GM19395 (cell line): ENCODE results near the gene OR2J1.
"Not testable (repeated sequence)": the region's sequence is repeated elsewhere in the genome, so short reads cannot be mapped to it uniquely, and the experiment has no call there.

Experiments
- ATAC-seq: cut with Tn5 transposase; IDR thresholded peaks from one replicate; pipeline ENCODE4 v1.9.1; 2021; ENCODE audit warnings: mild to moderate bottlenecking, moderate library complexity; ENCODE audit not compliant: unreplicated experiment

The OR2J1 gene

DNA sequence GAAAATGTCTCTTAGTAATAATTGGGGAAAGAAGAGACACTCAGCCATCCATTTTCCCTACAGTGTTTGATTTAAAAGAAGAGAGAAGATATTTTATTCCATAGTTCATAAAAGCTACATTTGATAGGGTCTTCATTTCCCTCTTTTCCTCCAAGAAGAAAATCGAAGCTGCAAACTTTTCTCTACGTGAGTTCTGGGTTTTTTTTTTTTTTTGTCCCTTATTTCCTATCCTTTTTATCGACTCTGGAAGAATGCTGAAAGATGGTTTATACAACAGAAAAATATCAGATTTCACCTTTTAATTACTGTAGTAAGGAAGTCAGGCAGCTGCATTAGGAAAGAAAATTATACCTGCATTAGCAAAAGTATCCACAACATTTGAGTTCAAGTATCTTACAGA lies at the start of gene OR2J1:
TSS of gene OR2J1 (plus strand) at position 301 of the 400 bp plus-strand sequence. CDS start 1,453 bp downstream, outside the sequence.
- ATAC-seq, result no peak

GRCh38 chr6:29051680-29052079 lies 47.6 kb upstream of the OR2J1 start:
- no peak for ATAC-seq

- ATAC-seq, result no peak
Observed at GRCh38 chr6:29071831-29072723, 27.2 kb upstream of the OR2J1 start.

DNA sequence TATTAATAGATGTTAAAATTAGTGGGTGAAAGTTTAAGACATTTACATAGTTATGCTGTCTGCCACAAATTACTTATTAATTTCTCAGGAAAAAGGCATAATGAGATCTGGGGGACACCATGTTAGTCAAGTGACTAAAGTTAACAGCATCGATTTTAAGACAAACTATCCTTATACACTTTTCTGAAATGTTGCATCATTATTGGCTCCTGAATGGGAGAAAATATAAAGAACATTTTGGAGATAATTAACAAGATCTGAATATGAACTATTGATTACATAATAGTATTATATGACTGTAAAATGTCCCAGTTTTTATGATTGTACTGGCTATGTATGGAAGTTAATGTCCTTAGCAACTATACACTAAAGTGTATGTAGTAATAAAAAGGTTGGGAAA lies 20.1 kb upstream of the OR2J1 start:
- ATAC-seq, result no peak

DNA sequence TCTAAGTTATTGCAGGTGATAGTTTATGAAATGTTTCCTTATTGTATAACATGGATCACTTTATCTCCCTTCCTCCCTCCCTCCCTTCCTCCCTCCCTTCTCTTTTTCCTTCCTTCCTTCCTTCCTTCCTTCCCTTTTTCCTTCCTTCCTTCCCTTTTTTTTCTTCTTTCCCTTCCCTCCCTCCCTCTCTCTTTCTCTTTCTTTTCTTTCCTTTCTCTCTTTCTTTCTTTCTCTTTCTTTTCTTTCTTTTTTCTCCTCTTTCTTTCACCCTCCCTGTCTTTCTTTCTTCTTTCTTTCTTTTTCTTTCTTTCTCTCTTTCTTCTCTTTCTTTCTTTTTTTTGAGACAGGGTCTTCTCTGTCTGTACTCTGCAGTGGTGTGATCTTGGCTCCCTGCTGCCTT lies 18.0 kb upstream of the OR2J1 start:
- no peak for ATAC-seq

GRCh38 chr6:29082457-29082856 lies 16.8 kb upstream of the OR2J1 start:
- ATAC-seq, result no peak

DNA sequence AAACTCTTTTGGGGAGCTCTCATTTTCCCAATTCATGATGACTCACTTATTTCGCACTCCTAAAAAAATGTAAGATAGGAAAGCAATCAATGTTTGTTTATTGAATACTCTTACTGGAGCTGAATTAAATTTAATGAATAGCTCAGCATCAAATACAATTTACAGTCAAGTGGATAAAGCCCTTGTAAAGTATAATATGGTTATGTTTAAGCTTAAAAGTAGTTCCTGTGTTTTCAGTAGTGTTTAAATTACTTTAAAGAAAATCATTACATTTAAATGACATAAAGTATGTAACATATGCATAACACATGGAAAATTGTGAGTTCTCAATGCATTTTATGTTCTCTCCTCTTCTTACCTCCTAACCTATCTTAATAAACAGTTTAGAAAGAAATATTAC lies 12.1 kb upstream of the OR2J1 start, which contains the start of gene OR2B3:
TSS of gene OR2B3 (minus strand) at position 101 of the 400 bp plus-strand sequence. CDS start at position 36, 65 bp downstream.
- ATAC-seq, result no peak

GRCh38 chr6:29092957-29093356 lies 6.3 kb upstream of the OR2J1 start:
- no peak for ATAC-seq

DNA sequence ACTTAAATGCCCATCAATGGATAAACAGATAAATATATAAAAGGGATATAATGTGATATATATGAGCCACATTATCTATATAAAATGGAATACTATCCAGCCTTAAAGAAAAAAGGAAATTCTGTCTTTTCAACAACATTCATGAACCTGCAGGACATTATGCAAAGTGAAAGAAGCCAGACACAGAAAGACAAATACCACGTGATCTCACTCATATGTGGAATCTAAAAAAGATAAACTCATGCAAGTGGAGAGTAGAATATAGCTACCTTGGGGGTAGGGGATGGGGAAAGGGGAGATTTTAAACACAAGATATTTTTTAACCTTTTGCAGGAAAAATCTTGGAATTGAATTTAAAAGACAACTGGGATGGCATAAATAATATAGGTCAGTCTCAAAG lies 1.5 kb upstream of the OR2J1 start:
- no peak for ATAC-seq

DNA sequence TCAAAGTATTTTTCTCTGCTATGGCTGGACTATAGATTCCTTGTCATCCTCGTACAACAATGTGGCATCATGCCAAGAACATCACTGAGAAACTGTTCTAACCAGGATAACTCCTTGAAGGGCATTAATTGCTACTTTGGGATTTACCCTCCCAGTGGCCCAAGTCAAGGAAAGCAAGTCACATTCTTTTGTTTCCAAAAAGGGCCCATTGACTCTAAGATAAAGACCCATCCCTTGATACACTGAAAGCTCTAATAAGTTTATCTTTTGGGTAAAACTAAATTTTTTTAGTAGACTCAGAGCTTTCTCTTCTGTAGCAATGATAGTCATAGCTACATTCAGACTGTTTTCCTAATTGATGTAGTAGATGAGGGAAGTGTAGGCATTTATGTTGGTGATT lies 8.5 kb downstream of the OR2J1 start, which contains the start of gene OR2J3:
TSS of gene OR2J3 (plus strand) at position 301 of the 400 bp plus-strand sequence. CDS start 3,833 bp downstream, outside the sequence.
- ATAC-seq, result no peak

DNA sequence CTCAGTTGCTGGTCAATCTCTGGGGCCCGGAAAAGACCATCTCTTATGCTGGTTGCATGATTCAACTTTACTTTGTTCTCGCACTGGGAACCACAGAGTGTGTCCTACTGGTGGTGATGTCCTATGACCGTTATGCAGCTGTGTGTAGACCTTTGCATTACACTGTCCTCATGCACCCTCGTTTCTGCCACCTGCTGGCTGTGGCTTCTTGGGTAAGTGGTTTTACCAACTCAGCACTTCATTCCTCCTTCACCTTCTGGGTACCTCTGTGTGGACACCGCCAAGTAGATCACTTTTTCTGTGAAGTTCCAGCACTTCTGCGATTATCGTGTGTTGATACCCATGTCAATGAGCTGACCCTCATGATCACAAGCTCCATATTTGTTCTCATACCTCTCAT lies 12.8 kb downstream of the OR2J1 start:
- no peak for ATAC-seq

- not testable (repeated sequence) for ATAC-seq
Observed at GRCh38 chr6:29114964-29115363, 15.7 kb downstream of the OR2J1 start.

DNA sequence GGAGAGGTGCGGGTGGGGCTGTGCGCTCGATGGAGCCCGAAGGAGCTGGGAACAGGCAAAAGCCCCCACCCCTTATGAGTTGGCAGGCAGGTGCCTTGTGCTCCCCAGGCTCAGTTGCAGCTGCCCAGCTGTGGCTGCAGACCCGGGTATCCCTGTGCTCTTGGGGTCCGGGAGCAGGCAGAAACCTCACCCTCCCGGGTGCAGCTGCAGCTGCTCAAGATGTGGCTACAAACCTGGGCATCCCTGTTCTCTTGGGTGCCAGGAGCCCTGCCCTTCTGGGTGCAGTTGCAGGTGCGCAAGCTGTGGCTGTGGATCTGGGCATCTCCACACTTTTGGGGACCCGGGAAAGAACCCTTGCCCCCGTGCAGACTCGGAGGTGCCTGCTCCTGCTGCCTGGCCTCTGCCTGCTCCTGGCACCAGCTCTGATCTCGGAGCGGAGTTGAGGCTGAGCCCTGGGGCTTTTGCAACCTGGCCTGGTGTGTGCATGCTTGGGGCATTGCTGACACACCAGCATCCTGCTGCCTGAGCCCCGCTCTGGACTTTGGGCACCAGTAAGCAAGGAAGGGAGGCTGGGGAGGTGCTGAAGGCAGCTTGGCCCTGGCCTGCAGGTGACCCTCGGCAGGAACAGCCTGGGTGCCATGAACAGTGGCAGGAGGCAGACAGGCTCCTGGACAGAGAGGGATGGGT lies 30.2 kb downstream of the OR2J1 start:
- no peak for ATAC-seq

GRCh38 chr6:29130644-29131043 lies 31.4 kb downstream of the OR2J1 start:
- ATAC-seq, result no peak

DNA sequence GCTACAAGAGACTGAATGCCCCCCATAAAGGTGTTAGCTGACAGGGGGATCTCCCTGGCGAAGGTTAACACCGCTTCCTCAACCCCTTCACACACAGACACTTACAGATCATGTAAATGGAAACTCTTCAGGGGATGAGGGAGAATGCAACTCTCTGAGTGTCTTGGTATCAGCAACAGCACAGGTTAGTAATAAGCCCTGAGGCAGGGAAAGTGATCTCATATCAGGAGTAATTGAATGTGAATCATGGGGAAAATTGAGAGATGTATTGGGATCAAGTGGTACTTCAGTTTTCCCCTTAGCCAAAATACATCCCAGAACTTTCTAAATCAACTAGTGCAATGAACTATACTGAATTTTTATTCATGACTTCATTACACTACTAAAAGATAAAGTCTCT lies 32.4 kb downstream of the OR2J1 start:
- ATAC-seq, result no peak

DNA sequence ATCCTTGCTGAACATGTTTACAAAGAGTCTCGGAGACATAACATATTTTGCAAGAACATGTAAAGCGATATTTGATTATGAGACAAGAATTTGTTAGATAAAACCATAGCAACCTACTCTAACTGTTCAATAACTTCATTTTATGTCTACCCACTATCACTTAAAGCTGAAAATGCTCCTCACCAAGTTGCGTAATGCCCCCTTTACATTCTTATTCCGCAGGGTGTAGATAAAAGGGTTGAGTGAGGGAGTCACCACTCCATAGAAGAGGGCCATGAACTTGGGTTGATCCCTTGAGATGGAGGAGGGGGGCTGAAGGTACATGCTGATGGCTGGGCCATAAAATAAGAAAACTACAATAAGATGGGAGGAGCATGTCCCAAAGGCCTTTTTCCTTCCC lies 38.4 kb downstream of the OR2J1 start:
- no peak for ATAC-seq

GRCh38 chr6:29141606-29142005 lies 42.3 kb downstream of the OR2J1 start:
- ATAC-seq, result no peak

GRCh38 chr6:29142309-29142708 lies 43.0 kb downstream of the OR2J1 start:
- ATAC-seq, result no peak

DNA sequence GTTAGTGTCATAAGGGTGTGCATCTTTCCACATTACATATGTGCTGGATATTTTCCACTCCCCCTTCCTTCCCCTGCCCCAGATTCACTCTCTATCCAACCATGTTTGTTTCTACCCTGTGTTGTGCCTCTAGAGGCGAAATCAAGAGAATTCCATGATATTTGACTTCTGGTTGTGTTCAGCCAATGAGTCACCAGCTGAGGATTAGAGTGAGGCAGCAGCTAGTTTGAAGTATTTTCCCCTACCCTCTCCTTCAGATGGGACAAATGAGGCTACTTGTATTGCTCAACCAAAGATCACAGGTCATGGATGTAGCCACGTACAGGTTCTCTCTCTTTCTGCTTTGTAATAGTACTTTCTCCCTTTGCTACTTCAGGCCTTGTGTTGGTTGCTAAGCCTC lies 46.9 kb downstream of the OR2J1 start:
- ATAC-seq, result no peak

- ATAC-seq, result no peak
Observed at GRCh38 chr6:29147074-29147473, 47.8 kb downstream of the OR2J1 start.

GRCh38 chr6:29149444-29149843 lies 50.2 kb downstream of the OR2J1 start:
- ATAC-seq, result not testable (repeated sequence)
